ENCODE measurements around the gene STARD5.
"Not testable (repeated sequence)": the region's sequence is repeated elsewhere in the genome, so short reads cannot be mapped to it uniquely, and the experiment has no call there.

STARD5 gene

GRCh38 chr15:81337241-81337640 is 13.3 kb upstream of the STARD5 start:
- DNase-seq (ENCODE audit: low spot score): no peak

DNA sequence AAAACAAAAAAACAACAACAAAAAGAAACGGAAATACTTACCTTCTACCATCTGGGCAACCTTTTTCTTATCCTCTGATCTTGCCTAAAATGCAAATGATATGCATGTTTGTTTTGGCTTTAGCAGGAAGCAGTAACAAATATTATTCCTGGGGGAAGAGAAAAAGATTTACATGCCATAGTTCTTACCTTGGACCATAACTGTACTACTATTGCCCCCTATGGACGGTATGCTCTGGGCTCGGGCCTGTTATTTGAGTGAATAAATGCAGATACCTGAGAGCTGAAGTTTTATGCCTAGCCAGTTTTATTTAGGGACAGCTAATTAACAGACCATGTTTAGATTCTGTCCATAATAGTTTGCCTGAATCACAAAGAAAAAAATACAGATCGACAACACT is 12.6 kb upstream of the STARD5 start:
- DNase-seq (ENCODE audit: low spot score): no peak

DNA sequence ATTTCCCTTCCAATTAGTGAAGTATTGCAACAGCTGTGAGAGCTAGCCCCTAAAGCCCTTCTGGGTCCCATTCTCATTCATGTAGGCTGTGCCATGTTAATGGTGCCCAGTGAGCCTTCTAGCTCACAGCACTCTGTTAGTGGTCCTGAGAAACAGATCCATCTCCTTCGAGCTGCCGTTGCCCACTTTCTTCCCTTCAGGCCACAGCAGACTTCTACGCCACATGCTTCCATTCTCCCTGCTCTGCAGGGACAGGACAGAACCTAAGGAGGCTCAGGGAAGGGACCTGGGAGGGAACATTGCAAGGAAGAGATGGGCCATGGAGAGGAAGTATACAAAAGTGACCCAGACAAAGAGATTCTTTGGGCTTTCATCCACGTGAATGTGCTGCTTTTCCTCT is 11.7 kb upstream of the STARD5 start:
- DNase-seq (ENCODE audit: low spot score): no peak

GRCh38 chr15:81334768-81335435 is 11.0 kb upstream of the STARD5 start:
- no peak for DNase-seq (ENCODE audit: low spot score)

DNA sequence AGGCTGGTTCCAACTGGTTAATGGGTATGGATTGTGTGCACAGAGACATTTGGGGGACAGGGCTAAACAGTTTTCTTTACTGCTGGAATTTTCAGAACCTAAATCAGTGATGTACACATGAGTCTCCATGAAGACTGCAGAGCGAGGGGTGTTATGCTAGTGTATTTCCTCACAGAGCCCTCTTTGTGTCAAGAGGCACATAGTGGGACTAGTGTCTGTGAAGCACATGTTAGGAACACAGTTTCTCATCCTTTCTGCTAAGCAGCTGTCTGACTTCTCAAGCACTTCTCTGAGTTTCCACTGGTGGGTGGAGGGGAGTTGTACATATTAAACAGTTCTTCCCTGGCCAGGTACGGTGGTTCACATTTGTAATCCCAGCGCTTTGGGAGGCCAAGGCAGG is 9.4 kb upstream of the STARD5 start:
- DNase-seq (ENCODE audit: low spot score): no peak

GRCh38 chr15:81332326-81332725 is 8.4 kb upstream of the STARD5 start:
- DNase-seq (ENCODE audit: low spot score): no peak

DNA sequence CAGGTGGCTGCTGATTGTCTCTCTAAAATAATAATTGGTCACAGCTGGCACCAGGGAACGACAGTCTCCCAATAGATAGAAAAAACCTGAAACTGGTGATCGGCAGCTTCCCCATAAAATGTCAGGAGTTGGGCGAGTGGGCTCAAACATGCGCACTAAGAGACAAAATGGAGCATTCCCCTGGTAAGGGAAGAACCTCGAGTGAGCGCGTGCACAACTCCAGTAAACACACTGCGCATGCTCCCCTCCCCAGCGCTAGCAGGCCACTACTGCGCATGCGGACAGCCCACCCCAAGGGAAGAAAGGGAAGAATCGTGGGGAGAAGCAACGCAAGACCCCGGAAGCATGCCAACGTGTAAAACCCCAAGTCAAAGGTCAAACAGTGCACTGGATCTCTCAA is 7.7 kb upstream of the STARD5 start:
- no peak for DNase-seq (ENCODE audit: low spot score)

- not testable (repeated sequence) for DNase-seq (ENCODE audit: low spot score)
Measured at GRCh38 chr15:81331141-81331540, 7.2 kb upstream of the STARD5 start.

DNA sequence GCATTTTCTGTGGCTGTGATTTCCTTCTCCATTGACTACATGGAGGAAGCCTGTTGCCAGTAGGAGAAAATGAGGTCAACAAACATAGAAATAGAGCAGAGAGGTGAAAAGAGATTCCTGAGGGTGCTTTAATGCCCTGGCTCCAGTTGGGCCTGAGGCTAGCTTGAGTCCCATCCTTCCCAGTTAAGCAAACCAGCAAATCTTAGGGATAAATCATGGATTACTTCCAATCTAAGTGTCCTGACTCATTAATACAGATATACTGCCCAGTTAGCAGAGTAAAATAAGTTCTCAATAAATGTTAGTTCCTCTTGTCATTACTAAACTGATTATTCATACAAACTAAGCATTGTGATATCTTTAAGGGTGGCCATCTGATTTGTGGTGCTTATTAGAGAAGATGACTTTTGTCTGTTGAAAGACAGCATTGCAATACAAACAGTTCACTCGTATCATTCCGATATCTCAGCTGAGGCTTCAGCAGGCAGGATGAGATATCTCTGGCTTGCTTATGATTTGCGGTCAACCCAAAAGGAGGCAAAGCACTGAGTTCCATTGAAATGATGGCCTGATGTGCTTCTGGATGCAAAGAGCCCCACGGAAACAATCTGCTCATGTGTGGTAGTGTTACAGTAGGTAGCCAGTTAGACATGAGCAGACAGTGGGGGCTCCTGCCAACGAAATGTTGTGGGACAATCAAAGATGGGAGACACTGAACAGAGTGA is 6.6 kb upstream of the STARD5 start:
- DNase-seq (ENCODE audit: low spot score): no peak

GRCh38 chr15:81329446-81329845 is 5.5 kb upstream of the STARD5 start:
- no peak for DNase-seq (ENCODE audit: low spot score)

DNA sequence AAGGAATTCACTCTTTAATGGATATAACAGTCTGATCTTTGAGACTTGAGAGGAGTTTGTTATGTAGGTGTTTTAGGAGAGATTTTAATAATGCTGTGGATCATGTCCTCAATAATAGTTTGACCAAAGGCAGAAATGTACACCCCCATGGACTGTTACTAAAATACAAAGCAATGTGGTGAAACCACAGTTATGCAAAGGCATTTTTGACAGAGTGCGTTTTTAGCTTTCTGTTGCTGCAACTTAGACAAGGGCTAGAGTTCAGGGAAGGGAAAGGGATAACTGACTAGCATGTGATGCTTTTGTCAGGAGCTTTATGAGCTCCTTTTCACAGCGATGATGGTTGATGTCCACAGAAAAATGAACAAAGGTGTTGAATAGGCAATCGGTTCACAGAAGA is 3.6 kb upstream of the STARD5 start:
- no peak for DNase-seq (ENCODE audit: low spot score)

DNA sequence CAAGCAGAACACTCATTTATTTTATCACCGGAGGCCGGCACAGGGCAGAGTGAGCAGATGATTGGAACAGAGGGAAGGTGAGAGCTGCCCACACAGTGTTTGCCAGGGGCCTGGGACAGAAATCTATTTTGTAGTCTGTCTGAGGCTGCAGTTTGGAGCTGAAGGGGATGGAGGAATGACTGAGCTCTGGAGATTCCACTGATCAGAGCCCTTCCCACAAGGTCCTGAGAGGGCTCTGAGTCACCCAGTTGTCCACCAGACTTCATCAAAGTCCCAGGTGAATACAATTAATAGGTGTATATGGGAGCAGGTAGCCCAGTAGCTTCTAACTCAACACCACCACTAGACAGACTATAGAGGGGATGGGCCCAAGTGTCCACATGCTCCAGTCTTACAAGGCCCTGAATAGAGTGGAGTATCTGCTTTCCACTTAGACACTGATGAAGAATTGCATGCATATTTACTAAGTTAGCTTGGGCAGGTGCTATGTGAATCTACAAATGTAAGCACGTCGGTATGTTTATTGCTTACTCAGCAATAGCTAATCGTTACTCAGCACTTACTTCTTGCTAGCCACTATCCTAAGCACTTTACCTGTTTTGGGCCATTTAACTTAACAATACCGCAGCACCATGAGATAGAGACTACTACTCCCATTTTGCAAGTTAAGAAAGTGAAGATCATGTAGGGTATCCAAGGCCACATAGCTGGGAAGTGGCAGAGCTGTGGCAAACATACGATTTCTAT is 2.7 kb upstream of the STARD5 start:
- no peak for DNase-seq (ENCODE audit: low spot score)

DNA sequence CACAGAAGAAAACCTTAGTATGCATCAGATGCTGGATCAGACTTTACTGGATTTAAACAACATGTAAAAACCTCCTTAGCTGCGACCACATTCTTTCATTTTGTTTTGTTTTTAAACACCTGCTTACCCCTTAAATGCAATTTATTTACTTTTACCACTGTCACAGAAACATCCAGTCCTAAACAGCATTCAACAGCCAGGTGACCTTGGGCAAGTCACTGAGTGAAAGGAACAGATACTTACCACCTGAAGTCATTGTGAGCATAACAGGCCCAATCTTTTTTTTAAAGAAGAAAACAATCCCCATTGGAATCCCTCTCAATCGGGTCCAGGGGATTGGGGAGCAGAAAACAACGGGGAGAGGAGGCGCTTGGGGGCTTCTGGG is 390 bp downstream of the STARD5 start:
- no peak for DNase-seq (ENCODE audit: low spot score)

DNA sequence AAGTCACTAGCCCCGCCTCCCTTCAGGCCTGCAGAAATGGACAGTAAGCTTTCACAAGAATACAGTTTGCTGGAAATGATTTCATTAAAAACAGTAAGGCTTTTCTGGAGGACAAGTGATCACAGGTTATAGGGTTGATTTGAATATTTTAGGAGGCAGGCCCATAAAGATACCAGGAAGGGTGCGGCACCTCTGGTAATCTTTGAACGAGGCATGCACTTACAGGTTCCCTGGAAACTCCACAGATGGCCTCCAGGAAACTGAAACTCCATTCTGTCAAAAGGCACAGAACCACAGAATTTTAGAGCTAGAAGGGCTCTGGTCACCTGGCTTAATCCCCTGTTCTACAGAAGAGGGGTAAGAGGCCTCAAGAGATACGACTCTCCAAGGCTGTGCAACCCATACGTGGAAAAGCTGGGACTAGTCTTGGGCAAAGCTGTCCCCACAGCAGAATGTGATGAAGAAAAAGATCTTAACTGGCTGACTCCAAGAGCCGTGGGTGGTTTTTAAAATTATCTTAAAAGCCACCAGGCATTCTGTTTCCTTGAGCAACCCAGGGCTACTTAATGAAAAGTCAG is 1.2 kb downstream of the STARD5 start:
- DNase-seq (ENCODE audit: low spot score): no peak

- no peak for DNase-seq (ENCODE audit: low spot score)
Measured at GRCh38 chr15:81321667-81322066, 2.3 kb downstream of the STARD5 start.

DNA sequence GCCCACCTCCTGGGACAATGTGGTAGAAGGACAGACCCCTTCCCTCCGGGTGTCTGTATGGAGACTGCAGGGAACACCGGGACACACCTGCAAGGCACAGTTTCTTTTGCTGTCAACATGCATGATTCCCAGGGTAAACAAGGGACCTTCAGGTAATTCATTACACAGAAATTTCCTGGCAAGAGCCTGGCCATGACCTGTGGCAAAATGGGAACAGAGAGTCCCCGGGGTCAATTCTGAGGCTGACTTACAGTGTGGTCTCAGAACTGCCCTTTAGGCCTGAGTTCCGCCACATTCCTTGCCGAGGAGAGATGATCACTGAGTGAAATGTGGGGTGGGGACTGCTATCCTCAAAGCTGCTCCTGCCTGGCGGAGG is 6.3 kb downstream of the STARD5 start:
- DNase-seq (ENCODE audit: low spot score): no peak

DNA sequence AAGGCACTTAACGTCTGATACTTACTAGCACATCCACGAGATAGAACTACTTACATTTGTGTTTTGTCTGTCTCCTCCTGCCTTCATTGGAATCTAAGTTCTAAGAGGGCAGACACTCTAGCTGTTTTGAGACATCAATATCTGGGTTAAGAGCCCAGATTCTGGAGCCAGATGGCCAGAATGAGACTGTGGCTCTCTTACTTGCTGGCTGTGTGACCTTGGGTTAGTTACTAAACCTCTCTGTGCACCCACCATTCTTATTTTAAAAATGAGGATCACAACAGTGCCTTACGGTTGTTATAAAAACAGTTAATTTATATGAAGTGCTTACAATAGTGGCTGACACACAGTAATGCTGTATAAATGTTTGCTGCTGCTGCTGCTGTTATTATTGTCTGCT is 7.7 kb downstream of the STARD5 start:
- DNase-seq (ENCODE audit: low spot score): no peak

GRCh38 chr15:81315452-81316175 is 8.3 kb downstream of the STARD5 start:
- DNase-seq (ENCODE audit: low spot score): no peak

DNA sequence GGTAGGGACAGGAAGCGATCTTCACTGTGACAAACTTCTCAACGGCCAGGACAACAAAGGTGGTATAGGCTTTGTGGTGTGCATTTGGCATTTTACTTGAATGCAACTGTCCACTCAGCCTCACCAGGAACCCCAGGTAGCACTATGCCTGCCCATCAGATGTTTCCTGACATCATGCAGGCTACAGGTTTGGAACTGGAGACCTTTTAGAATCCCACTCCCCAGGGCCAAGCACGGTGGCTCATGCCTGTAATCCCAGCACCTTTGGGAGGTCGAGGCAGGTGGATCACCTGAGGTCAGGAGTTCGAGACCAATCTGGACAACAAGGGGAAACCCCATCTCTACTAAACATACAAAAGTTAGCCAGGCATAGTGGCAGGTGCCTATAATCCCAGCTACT is 9.6 kb downstream of the STARD5 start:
- no peak for DNase-seq (ENCODE audit: low spot score)

DNA sequence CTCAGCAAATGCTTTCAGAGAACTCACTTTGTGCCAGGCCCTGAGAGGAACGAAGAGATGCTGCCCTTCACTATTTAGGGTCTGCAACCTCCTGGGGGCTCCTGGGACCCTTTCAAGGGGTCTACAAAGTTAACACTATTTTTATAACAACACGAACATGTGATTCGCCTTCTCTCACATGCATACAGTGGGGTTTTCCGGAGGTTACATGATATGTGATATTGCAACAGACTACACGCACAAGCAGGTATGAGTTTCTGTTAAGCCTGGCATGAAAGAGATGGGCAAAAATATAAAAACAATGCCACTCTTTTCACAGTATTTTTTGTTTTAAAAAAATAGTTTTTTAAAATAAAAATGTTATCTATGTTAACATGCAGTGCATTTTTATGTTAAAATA is 10.3 kb downstream of the STARD5 start:
- DNase-seq (ENCODE audit: low spot score): no peak

GRCh38 chr15:81312790-81313543 is 11.0 kb downstream of the STARD5 start:
- no peak for DNase-seq (ENCODE audit: low spot score)

Measured in HuH-7 (cell line).